Astrocyte (in vitro differentiated cells and primary cell): Measurements from ENCODE around the gene PRTN3.

Source experiments
- EZH2 ChIP-seq: IDR thresholded peaks from 2 replicates; pipeline ENCODE4 v1.6.1; 2012; ENCODE audit warnings: mild to moderate bottlenecking, low read length, inconsistent platforms; ENCODE audit not compliant: insufficient read depth
- TF ChIP-seq, protein P1 (sequence below): IDR thresholded peaks from 2 replicates; pipeline ENCODE4 v1.5.1; 2011; ENCODE audit warnings: low read depth, mild to moderate bottlenecking, inconsistent platforms, low read length, moderate library complexity; ENCODE audit not compliant: insufficient read depth

DNA sequence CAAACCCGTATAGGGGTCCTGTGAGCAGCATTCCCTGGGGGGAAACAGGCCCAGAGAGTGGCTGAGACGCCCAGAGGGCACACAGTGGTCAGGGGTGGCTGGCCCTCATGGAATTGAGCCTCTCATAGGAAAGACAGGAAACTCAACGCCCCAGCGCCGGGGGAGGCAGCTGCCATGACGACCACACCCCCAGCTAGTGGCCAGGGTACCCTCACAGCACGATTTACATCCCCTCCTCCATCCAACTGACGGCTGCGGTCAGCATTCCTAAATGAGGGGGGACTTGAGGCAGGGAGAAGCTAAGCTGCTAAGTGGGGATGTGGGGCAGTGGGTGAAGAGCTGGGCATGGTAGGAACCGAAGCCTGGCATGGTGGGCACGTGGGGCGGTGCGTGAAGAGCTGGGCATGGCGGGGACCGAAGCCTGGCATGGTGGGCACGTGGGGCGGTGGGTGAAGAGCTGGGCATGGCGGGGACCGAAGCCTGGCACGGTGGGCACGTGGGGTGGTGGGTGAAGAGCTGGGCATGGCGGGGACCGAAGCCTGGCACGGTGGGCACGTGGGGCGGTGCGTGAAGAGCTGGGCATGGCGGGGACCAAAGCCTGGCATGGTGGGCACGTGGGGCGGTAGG, 42.2 kb downstream of the PRTN3 start:
- TF ChIP-seq, protein P1, sequence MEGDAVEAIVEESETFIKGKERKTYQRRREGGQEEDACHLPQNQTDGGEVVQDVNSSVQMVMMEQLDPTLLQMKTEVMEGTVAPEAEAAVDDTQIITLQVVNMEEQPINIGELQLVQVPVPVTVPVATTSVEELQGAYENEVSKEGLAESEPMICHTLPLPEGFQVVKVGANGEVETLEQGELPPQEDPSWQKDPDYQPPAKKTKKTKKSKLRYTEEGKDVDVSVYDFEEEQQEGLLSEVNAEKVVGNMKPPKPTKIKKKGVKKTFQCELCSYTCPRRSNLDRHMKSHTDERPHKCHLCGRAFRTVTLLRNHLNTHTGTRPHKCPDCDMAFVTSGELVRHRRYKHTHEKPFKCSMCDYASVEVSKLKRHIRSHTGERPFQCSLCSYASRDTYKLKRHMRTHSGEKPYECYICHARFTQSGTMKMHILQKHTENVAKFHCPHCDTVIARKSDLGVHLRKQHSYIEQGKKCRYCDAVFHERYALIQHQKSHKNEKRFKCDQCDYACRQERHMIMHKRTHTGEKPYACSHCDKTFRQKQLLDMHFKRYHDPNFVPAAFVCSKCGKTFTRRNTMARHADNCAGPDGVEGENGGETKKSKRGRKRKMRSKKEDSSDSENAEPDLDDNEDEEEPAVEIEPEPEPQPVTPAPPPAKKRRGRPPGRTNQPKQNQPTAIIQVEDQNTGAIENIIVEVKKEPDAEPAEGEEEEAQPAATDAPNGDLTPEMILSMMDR = no peak
- TF ChIP-seq EZH2 = no peak
